K562 (cell line): ENCODE data around the gene SDR42E2. TPM values are rescaled to one million over a fixed set of nuclear protein-coding genes. Genes with fewer than 3 reads are reported as not detected.

Experiments
- CCNT2 ChIP-seq: IDR thresholded peaks from 2 replicates; pipeline ENCODE4 v1.6.1; 2011; ENCODE audit warnings: borderline replicate concordance, low read depth, mild to moderate bottlenecking, moderate library complexity, mixed read lengths, low read length; ENCODE audit not compliant: insufficient read length; ENCODE audit errors: extremely low read depth
- EGR1 ChIP-seq: fragments of 450-650 bp; conservative IDR thresholded peaks from 2 replicates; pipeline ENCODE4 v1.6.1; 2017; ENCODE audit warnings: mild to moderate bottlenecking
- IRF9 ChIP-seq: fragments of 450-650 bp; IDR thresholded peaks from 2 replicates; pipeline ENCODE4 v1.6.1; 2016; ENCODE audit warnings: missing biosample characterization, missing genetic modification characterization
- NR1H2 ChIP-seq: sonication (generic); formaldehyde crosslinking; IDR thresholded peaks from 2 replicates; pipeline ENCODE4 v1.4.0; 2020; ENCODE audit warnings: mild to moderate bottlenecking, missing genetic modification reagents
- PRMT5 ChIP-seq: sonication (generic); formaldehyde crosslinking; IDR thresholded peaks from 2 replicates; pipeline ENCODE4 v1.5.0; 2020; ENCODE audit warnings: missing genetic modification reagents
- RERE ChIP-seq: sonication (generic); formaldehyde crosslinking; IDR thresholded peaks from 2 replicates; pipeline ENCODE4 v1.8.0; 2023; ENCODE audit warnings: missing genetic modification reagents, mild to moderate bottlenecking, borderline replicate concordance
- UBTF ChIP-seq, 2 experiments: IDR thresholded peaks; 2 replicates each; pipeline ENCODE4 v1.6.1; 2012; ENCODE audit warnings: improper control_type of control experiment in 2 of 2, low read depth in 2 of 2, low read length in 2 of 2, borderline replicate concordance in 1 of 2
- ZFP30 ChIP-seq: fragments of 250-450 bp; sonication (Bioruptor Pico); IDR thresholded peaks from 2 replicates; pipeline ENCODE4 v1.8.0; 2022; ENCODE audit warnings: moderate library complexity, mild to moderate bottlenecking, inconsistent platforms, borderline replicate concordance
- ZNF511 ChIP-seq: sonication (generic); formaldehyde crosslinking; IDR thresholded peaks from 2 replicates; pipeline ENCODE4 v1.8.0; 2022; ENCODE audit warnings: mild to moderate bottlenecking, missing genetic modification reagents
- polyA plus RNA-seq, 8 experiments: library from polyadenylated mRNA; depleted of rRNA in 4 of 8; stranded (reverse) in 5 of 8; unstranded in 3 of 8; fragments of >200 nt; fragmentation: Nextera tagmentation in 2 of 8; fragmentation: Illumina TruSeq in 1 of 8; extraction: Ambion mirVana in 2 of 8; extraction: Trizol in 1 of 8; gene quantifications; 2 replicates each; pipeline versions ENCODE4 v1.2.1 to v1.2.3, GENCODE V29; 2011 to 2014; ENCODE audit warnings: inconsistent platforms in 1 of 8, missing spikeins in 1 of 8
- total RNA-seq, 7 experiments: library from RNA; depleted of rRNA in 6 of 7; stranded (reverse); fragments of >200 nt in 6 of 7; fragmentation: Illumina TruSeq in 2 of 7; extraction: Trizol in 2 of 7; gene quantifications; 2 replicates each; pipeline versions ENCODE4 v1.2.1 to v1.2.3, GENCODE V29; 2011 to 2021; ENCODE audit warnings: low replicate concordance in 1 of 7
- TF ChIP-seq, protein P1 (sequence below): fragments of 250-450 bp; sonication (Bioruptor Pico); IDR thresholded peaks from 2 replicates; pipeline ENCODE4 v1.5.0; 2021; ENCODE audit warnings: mild to moderate bottlenecking, borderline replicate concordance

Gene SDR42E2
- total and polyA plus RNA-seq, 9 of the 15 experiments (the other 6 are each of a cell fraction or from before 2014, with no cell fraction given), result 0.03 to 0.07 (median 0.04) TPM; not detected in 4

DNA sequence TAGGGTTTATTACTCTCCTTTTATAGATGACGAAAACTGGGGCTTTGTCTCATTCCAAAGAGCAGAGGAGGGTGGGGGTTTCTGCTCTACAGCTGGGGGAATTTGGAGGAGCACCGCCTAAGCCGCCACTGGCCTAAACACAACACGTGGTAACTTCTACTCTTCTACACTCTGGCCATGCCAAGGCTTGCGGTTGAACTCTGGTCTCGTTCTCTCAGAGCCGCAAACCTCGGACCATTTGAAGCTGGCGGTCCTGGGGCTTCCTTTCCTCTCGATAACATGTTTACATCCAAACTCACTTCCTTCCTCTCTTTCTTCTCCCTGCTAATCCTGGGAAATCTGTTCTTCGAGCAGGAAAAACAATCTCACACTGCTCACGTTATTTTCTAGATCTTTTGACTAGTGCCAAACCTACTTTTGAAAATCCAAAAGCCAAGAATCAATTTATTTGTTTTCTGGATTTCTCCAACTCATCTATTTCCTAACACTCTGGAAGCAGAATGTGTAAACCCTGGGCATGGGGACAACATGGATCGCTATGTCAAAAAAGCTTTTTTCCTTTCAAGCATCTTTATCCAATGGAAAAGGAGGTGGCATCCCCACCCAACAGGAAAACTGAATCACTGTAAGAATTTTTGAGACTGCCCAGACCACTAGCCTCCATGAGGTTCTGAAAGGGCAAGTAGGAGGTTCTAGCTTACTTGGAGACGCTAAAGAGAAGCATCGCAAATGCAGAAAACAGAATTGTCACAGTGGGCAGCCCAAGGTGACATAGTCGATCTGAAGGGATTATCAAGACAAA, 30.2 kb downstream of the SDR42E2 start (continued):
- TF ChIP-seq RERE (CRISPR knock-in tag), result no peak
- no peak for TF ChIP-seq PRMT5
- TF ChIP-seq, protein P1, sequence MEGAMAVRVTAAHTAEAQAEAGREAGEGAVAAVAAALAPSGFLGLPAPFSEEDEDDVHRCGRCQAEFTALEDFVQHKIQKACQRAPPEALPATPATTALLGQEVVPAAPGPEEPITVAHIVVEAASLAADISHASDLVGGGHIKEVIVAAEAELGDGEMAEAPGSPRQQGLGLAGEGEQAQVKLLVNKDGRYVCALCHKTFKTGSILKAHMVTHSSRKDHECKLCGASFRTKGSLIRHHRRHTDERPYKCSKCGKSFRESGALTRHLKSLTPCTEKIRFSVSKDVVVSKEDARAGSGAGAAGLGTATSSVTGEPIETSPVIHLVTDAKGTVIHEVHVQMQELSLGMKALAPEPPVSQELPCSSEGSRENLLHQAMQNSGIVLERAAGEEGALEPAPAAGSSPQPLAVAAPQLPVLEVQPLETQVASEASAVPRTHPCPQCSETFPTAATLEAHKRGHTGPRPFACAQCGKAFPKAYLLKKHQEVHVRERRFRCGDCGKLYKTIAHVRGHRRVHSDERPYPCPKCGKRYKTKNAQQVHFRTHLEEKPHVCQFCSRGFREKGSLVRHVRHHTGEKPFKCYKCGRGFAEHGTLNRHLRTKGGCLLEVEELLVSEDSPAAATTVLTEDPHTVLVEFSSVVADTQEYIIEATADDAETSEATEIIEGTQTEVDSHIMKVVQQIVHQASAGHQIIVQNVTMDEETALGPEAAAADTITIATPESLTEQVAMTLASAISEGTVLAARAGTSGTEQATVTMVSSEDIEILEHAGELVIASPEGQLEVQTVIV (CRISPR knock-in tag), result no peak
- TF ChIP-seq ZNF511 (CRISPR knock-in tag), result no peak
- no peak for TF ChIP-seq UBTF (IDR thresholded peaks at IDR 0.05; ENCODE audit: borderline replicate concordance in 1 of 2, low read depth in 2 of 2, low read length in 2 of 2)
- no peak for TF ChIP-seq NR1H2
- TF ChIP-seq EGR1, result no peak
- no peak for TF ChIP-seq CCNT2
- TF ChIP-seq ZFP30 (CRISPR knock-in tag), result no peak
- no peak for TF ChIP-seq IRF9
